HL-60/S4 treated with phorbol 12-myristate 13-acetate at 8.2 ng/mL for 4 days and 3 days (cell line): Measurements from ENCODE around the gene ZNF154.

Experiments used
- in situ Hi-C: fragments of 300-500 bp; cut with MboI; formaldehyde crosslinking; loops from 2 replicates; pipeline ENCODE4 v1.15.0; 2022; ENCODE audit warnings: low sequenced_read_pairs

Gene ZNF154

DNA sequence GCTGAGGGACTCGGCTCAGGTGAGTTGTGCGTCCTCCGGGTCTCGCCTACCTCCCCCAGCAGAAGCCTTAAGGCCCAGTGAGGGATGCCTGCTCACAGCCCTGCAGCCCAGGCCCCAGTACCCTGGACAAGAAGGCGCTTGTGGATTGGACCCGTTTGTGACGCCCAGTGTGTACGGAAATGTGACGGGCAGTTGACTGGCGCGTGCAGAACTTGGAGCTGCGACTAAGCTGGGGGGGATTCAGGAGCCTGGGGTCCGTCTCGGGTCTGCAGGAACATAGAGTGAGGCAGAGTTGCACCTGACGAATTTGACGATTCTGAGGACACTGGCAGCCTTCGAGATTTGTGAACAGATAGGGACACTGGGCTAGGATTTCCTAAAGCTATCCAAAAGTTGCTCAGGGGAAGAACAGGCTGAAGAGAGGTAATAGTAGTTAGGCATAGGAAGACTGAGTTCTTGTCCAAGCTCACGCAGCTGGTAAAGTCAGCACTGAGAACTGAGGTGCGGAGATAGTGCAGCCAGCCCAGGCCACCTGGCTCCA is 26.7 kb downstream of the ZNF154 start:
- in situ Hi-C loops = no loop called here

DNA sequence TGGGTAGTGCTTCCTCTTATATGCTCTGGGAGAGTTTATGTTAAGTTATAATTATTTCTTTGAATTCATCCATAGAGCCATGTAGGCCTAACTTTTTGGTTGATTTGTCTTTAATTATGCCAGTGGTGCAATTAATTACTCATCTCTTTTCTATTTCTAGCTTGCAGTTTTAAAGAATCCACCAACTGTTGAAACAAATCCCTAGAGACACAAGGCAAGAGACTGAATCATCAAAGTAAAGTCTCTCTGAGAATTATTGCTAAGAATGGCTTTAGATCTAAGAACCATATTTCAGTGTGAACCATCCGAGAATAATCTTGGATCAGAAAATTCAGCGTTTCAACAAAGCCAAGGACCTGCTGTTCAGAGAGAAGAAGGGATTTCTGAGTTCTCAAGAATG is 33.1 kb downstream of the ZNF154 start:
- in situ Hi-C loops = no loop called here

DNA sequence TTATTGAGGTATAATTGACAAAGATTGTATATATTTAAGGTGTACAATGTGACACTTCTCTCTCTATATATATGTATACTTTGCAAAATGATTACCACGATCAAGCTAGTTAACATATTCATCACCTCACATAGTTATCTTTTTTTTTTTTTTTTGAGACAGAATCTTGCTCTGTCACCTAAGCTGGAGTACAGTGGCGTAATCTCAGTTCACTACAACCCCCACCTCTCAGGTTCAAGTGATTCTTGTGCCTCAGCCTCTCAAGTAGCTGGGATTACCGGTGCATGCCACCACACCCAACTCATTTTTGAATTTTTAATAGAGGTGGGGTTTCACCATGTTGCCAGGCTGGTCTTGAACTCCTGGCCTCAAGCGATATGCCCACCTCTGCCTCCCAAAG is 36.5 kb downstream of the ZNF154 start:
- in situ Hi-C loops = no loop called here

DNA sequence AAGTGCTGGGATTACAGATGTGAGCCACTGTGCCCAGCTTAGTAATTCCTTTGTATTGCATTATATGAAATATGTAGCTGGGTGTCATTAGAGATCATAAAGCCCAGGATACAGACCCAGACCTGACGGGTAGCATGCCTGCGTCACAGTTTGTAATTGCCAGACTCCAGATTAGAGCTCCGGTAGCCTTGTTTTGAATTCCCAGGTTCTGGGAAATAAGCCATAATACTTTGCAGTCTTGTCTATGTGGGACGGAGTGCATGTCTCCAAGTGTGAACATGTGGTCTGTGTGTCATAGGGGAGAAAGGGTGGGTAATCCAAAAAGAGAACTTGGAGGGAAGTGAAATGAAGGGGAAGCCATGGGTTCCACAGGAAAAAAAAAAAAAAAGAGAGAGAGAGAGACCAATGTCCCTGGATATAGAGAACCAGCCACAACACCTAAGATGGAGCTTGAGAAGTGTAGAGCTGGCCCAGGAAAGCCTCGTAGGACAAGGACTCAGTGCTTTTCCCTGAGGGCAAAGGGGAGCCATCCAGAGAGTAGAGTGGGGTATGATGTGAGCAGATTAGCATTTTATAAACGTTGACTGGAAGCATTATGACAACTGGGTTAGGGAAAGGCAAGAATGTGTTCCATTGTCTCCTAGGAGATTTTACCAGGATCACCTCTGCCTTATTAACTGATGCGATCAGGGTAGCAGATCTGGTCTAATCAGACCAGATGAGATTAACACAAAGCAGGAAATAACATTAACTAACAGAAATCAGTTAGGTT is 37.7 kb downstream of the ZNF154 start:
- in situ Hi-C loops = no loop called here

DNA sequence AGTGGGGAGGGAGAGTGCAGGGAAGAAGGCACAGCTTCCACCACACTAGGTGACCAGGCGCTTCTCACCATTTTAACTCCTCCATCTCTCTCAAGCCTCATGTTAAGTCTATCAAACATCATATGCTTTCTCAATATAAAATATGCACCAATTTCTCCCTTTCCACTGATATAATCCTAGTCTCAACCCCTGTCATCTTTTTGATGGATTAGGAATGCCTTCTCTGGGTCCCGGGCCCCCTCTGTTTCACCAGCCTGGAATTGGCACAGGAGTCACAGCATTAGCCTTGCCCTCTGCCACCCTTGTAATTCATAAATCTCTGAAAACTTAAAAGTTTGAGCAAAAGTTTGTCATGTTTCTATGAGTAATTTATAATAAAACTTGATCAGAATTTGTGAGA is 40.4 kb downstream of the ZNF154 start, which contains the start of gene ZSCAN4:
Gene ZSCAN4 (plus strand): TSS at position 301 of the 400 bp plus-strand sequence. CDS start 7,211 bp downstream, outside the sequence.
- in situ Hi-C loops = no loop called here

DNA sequence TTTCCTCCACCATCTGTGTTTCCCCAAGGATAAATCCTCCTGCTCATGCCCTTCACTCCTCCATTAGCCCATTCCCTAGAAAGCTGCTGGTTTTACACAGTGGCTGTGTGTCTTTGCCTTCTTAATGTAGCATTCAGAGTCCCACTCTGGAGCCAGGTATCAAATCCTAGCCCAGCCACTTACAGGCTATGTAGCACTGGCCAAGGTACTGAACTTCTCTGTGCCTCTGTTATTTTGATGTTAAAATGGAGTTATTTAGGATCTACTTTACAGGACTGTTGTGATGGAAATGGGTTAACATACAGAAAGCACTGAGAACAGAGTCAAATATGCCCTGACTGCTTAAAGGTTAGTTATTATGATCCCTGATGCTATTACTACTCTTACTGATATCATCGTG is 41.8 kb downstream of the ZNF154 start:
- in situ Hi-C loops = no loop called here

DNA sequence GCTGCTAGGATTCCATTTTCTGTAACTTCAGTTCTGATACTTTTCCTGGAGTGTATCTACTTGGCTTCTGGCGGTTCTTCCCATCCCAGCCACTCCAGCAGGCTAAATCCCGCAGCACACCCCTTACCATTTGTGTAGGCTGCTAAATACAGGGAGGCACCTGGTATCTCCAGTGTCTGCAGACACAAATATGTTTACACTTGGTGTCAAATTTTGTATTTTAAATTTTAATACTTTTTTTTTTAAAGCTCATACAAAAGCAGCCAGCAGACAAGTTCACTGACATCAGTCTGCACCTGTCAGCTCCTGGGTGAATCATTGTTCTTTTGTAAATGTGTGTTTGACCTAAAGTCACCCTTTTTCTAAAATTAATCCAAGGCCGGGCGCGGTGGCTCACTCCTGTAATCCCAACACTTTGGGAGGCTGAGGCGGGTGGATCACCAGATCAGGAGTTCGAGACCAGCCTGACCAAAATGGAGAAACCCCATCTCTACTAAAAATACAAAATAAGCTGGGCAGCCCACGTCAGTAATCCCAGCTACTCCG is 43.7 kb downstream of the ZNF154 start:
- in situ Hi-C loops = no loop called here

DNA sequence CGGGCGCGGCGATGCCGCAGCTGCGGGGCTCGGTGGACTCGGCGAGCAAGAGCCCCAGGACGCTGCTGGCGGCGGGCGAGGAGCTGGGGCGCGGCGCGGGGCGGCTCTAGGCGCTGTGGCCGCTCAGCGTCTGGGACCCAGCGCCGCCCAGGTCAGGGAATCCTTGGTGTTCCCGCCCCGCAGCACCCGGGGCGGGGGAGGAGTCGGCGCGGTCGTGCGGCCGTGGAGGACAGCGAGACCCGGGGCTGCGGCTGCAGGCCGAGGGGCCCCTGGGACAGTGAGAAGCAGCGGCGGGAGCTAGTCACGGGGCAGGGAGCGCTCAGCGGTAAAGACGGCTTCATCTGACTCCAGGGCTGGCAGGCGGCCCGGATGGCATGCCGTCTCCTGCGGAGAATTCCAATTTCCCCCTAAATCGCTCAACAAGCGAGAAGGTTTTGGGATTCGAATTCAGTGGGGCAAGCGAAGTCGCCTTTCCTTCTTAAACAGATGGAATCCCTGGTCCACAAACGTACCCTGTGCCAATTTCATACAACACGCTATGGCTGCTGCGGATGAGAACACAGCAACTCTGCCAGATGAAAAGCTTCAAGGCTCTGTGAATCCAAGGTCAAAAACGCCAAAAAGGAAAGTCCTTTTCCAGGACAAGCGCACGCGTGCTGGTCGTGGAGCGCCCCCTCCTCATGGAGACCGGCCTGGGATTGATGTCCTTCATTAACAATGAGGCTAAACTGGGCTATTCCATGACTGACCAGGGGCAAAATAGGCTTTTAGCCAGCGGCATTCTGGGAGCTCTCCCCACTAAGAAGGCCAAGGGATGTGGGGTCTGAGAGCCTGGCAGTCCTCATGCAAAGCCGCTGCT is 44.5 kb downstream of the ZNF154 start:
- in situ Hi-C loops = no loop called here

DNA sequence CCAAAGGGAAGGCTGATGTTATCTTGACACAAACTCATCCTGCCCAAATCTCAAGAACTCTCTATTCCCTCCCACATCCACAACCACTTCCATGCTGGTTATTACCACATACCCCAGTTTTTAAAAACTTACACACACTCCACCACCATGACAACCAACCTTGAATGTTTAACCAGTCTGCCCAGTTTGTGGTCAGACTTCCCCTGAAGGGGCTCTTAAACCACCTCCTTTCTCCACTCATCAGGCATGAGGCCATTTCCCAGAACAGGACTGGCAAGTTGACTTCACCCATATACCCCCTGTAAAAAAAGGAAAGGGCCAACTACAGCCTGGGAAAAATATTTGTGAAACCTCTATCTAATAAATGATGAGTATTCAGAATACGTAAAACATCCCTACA is 52.7 kb downstream of the ZNF154 start:
- in situ Hi-C loops = no loop called here

DNA sequence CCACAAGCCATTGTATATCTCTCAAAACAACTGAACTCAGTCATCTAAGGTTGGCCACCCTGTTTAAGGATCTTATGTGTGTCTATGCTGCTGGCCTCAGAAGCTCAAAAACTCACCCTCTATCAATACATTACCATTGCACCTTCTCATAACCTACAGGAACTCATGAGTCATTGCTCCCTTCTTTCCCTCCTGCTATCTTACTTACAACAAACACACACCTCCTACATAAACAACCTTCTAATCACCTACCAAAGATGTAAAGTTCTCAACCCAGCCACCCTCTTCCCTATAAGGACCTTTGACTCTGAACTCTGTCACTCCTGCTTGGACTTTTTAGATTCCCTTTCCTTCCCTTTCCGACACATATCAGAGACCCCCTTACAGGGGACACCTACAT is 53.6 kb downstream of the ZNF154 start:
- in situ Hi-C loops = no loop called here

DNA sequence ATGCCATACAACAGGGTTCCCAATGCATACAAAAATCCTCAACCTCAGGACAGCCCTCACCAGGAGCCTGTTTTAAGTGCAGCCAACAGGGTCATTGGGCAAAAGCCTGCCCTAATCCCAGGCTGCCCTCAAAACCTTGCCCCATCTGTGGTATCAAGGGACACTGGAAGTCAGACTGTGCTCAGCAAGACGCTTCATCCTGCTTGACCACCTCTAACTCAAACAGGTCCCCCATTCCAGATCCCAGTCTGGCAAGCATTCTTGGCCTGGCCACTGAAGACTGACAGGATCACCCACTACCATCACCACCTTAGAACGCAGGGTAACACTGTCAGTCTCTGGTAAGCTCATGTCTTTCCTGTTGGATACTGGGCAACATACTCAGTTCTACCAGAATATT is 55.3 kb downstream of the ZNF154 start:
- in situ Hi-C loops = no loop called here

DNA sequence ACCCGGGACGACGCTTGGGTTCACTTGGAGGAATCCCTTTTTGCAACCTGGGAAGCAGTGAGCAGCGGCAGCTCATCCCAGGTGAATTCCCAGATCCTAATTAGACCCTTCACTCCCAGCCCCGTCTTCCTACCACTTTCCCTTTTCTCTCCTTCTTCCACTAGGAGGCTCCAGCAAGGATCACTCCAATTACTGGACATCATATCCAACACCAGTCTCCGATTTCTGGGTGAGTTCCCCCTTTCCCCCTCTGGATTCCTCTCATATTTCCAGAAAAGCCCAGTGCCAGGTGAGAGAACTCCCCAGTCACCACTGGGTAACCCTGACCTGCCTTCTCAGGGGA is 57.4 kb downstream of the ZNF154 start:
- in situ Hi-C loops = no loop called here

DNA sequence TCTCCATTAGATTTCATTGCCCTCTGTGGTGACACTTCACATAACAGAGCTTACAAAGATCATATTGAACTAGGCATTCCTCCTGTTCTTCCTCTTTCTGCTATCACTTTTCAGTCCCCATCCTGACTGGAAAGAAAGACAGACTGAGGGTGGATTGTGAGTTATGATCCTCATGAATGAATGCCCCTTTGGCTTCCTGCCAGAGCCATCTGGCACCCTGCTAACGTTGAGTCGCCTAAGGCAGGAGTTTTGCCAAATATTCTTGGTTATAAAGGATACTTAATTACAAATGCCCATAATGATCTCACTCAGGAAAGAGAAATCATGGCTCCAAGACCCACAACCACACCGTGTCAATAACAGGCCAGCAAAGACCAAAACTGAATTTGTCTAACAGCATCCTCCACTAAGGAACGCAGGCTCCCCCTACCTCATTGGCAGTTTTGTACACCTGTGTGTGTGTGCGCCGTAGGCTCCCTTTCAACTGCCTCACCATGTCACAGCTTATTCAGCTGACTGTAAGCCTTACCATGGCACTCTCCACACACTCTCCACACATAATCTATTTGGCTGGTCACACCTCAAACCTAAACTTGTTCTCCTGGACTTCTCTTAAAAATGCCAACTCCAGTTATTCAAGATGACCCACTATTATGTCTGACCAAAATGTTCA is 60.5 kb downstream of the ZNF154 start:
- in situ Hi-C loops = no loop called here
